Gastroesophageal sphincter (tissue), 4 donors: Measurements from ENCODE around the gene KCP. TPM values are rescaled to one million over a fixed set of nuclear protein-coding genes. Genes with fewer than 3 reads are reported as not detected.

Experiments
- ATAC-seq: fragments of 150-250 bp; one replicate; pipeline ENCODE4 v1.9.1; 2016; ENCODE audit warnings: mild to moderate bottlenecking, moderate library complexity
- H3K27ac ChIP-seq, 4 donors: fragments of 200-600 bp; sonication (generic) in 3 of 4; 1 replicate in 3 of 4; 2 replicates in 1 of 4; pipeline ENCODE4 v1.5.1; 2016 to 2019
- H3K27me3 ChIP-seq: fragments of 200-600 bp; sonication (generic); one replicate; pipeline ENCODE4 v1.5.1; 2019
- H3K36me3 ChIP-seq, 2 donors: fragments of 200-600 bp; sonication (generic); one replicate each; pipeline ENCODE4 v1.5.1; 2019; ENCODE audit warnings: control low read depth in 1 of 2
- H3K4me1 ChIP-seq, 3 donors: fragments of 200-600 bp; sonication (generic); 1 replicate in 2 of 3; 2 replicates in 1 of 3; pipeline ENCODE4 v1.5.1; 2016 to 2019; ENCODE audit warnings: control low read depth in 2 of 3
- H3K4me3 ChIP-seq, 2 donors: fragments of 200-600 bp; sonication (generic); one replicate each; pipeline ENCODE4 v1.5.1; 2019; ENCODE audit warnings: mild to moderate bottlenecking in 1 of 2, moderate library complexity in 1 of 2
- H3K9me3 ChIP-seq, 3 donors: fragments of 200-600 bp; sonication (generic); one replicate each; pipeline ENCODE4 v1.5.1; 2017 to 2019; ENCODE audit warnings: control low read depth in 2 of 3
- EP300 ChIP-seq: sonication (generic); formaldehyde crosslinking; IDR thresholded peaks from one replicate; pipeline ENCODE4 v1.6.1; 2017; ENCODE audit warnings: antibody characterized with exemption, mild to moderate bottlenecking
- POLR2A ChIP-seq, 2 donors: fragments of 450-650 bp; IDR thresholded peaks; one replicate each; pipeline ENCODE4 v1.6.1; 2017; ENCODE audit warnings: antibody characterized with exemption in 2 of 2, mild to moderate bottlenecking in 2 of 2, moderate library complexity in 1 of 2
- POLR2AphosphoS5 ChIP-seq: sonication (generic); formaldehyde crosslinking; IDR thresholded peaks from one replicate; pipeline ENCODE4 v1.6.1; 2017; ENCODE audit warnings: antibody characterized with exemption
- WGBS, 2 donors: methylation state at CpG; one replicate each; pipeline ENCODE4 v1.1.5; 2018; ENCODE audit warnings: low coverage in 1 of 2; 5-methylcytosine and 5-hydroxymethylcytosine counted together
- total RNA-seq, 4 donors: library from RNA; depleted of rRNA; stranded (reverse); fragments of >200 nt; gene quantifications; one replicate each; pipeline ENCODE4 v1.1.0, GENCODE V29; 2016
- TF ChIP-seq, protein P1 (sequence below), 4 experiments: fragments of 200-600 bp in 2 of 4; fragments of 450-650 bp in 2 of 4; sonication (generic) in 1 of 4; IDR thresholded peaks; one replicate each; pipeline ENCODE4 v1.5.1; 2017 to 2019; ENCODE audit warnings: antibody characterized with exemption in 4 of 4, mild to moderate bottlenecking in 2 of 4, moderate library complexity in 2 of 4

KCP gene
- total RNA-seq, 4 donors from 2014 or later, result 0.31 to 0.67 TPM; not detected in 2

DNA sequence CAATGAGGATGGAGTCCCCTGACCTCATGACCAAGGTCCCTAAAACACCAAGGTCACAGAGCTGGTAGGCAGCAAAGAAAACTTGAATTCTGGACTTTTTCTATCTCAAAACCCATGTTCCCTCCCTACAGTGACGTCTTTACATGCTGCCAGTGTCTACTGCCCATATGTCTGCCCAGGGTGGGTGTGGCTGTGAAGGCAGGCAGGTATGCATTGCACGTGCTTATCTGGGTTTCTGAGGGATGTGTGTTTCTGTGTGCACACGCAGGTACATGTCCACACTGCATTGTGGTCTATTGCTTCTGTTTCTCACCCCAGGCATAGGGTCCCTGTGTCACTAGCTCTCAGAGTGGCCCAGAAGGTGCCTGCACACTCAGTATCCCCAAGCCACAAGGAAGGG is 34.4 kb downstream of the KCP start:
- Histone ChIP-seq H3K4me3 (no peak overlapping the region), H3K27ac (no peak overlapping the region), H3K4me1 (peaks cover 0 to 7% (median 0%) of the 10 kb centered on the region in 3 donors), H3K27me3 (no peaks in the 10 kb centered on the region), H3K36me3 (no peaks in the 10 kb centered on the region), H3K9me3 (no peaks in the 10 kb centered on the region)
- 56 to 80% methylated on average over 2 to 3 of the region's 3 CpGs for WGBS, 2 donors
- ATAC-seq, result no peak
- TF ChIP-seq POLR2A (IDR thresholded peaks at IDR 0.05) (no peak), POLR2AphosphoS5 (no peak), EP300 (no peak)
- TF ChIP-seq, protein P1, sequence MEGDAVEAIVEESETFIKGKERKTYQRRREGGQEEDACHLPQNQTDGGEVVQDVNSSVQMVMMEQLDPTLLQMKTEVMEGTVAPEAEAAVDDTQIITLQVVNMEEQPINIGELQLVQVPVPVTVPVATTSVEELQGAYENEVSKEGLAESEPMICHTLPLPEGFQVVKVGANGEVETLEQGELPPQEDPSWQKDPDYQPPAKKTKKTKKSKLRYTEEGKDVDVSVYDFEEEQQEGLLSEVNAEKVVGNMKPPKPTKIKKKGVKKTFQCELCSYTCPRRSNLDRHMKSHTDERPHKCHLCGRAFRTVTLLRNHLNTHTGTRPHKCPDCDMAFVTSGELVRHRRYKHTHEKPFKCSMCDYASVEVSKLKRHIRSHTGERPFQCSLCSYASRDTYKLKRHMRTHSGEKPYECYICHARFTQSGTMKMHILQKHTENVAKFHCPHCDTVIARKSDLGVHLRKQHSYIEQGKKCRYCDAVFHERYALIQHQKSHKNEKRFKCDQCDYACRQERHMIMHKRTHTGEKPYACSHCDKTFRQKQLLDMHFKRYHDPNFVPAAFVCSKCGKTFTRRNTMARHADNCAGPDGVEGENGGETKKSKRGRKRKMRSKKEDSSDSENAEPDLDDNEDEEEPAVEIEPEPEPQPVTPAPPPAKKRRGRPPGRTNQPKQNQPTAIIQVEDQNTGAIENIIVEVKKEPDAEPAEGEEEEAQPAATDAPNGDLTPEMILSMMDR (IDR thresholded peaks at IDR 0.05), result no peak

DNA sequence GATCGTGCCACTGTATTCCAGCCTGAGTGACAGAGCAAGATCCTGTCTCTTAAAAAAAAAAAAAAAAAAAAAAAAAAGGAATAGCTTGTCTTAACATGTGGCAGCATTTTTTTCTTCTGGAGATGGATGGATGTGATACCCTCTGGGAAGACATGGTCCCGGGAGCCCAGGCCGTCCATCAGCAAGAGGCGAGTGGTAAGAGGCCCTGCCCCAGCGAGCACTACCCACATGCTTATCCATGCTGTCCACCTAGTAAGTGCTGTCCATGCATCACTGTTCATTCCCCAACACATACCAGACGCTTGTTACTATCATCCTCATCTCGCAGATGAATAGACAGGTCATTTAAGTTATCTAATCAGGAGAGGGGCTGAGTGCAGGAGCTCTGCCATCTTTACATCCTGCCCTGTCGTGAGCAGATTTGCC is 35.0 kb downstream of the KCP start:
- Histone ChIP-seq H3K27ac (no peak overlapping the region), H3K4me1 (peaks cover 0 to 7% (median 0%) of the 10 kb centered on the region in 3 donors), H3K36me3 (no peaks in the 10 kb centered on the region), H3K9me3 (no peaks in the 10 kb centered on the region), H3K27me3 (no peaks in the 10 kb centered on the region), H3K4me3 (no peak overlapping the region)
- WGBS, 2 donors, result 53 to 65% methylated on average over 3 to 5 of the region's 8 CpGs
- no peak for ATAC-seq
- no peak for TF ChIP-seq EP300
- TF ChIP-seq, protein P1 (IDR thresholded peaks at IDR 0.05), result no peak
- TF ChIP-seq POLR2AphosphoS5, result no peak
- TF ChIP-seq POLR2A (IDR thresholded peaks at IDR 0.05), result no peak

DNA sequence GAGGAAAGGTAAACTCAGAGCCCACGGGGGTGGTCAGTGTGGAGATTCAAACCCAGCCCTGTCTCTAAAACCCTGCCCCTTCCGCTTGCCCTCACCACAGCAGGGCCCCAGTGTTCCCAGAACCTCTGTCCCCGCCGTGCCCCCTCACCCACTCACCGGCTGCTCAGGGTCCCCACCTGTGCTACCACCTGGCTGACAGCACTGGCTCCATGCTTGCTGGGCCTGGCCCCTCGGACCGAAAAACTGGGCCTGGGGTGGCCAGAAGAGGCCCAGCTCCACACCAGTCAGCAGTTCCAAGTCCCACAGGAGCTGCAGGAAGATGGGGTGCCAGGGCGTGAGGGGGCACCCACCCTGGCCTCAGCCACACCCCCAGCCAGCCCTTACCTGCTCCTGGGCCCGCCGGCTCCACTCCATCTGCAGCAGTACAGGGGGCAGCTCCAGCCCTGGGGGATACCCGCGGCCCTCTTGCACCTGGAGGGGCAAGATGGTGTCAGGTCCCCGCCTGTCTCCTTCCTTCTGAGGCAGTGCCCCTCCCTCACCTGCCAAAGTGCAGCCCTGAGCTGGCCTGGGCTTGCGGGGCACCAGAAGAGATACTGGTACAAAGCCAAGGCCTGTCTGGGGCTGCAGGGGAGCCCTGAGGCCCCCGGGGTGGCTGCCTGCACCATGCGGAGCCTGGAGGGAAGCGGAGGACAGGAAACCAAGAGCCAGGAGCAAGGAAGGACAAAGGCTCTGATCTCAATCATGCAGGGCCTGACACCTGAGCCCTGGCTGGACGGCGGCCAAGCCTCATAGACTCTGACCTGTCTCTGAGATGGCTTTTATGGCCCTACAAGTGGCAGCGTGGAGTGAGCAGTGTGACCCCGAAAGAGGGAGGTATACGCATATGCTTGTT is 36.1 kb downstream of the KCP start:
- Histone ChIP-seq H3K36me3 (no peaks in the 10 kb centered on the region), H3K4me1 (peaks cover 0 to 10% (median 7%) of the 10 kb centered on the region in 3 donors)

DNA sequence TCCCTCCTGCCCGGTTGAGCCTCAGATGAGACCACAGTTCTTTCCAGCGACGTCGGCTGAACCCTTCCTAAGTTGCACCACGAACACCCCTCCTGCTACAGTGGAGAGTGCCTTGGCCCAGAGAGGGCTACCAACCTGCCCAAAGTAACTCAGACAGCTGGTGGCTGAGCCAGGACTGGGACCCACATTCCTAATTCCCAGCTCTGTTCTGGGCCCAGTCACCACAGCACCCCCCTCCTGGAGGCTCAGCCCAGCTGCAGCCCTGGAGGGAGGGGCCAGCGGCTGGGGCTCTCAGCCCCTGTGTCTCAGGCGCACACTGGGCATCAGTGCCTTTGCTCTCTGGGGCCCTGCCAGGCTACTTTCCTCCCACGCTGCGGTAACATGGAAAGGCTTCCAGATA is 37.3 kb downstream of the KCP start:
- 40% methylated on average over 1 of the region's 9 CpGs; no CpG with 5 or more reads in 1 of the 2 donors for WGBS, 2 donors

More for the DNA sequence above, 36.1 kb downstream of the KCP start:
- Histone ChIP-seq H3K27ac (no peak overlapping the region), H3K9me3 (no peaks in the 10 kb centered on the region), H3K4me3 (no peak overlapping the region), H3K27me3 (no peaks in the 10 kb centered on the region)
- WGBS, 2 donors, result 53 to 67% methylated on average over 3 to 4 of the region's 22 CpGs
- TF ChIP-seq POLR2AphosphoS5, result no peak
- no peak for TF ChIP-seq EP300
- TF ChIP-seq POLR2A (IDR thresholded peaks at IDR 0.05), result no peak
- TF ChIP-seq, protein P1 (IDR thresholded peaks at IDR 0.05), result no peak
- no peak for ATAC-seq

More for the DNA sequence above, 37.3 kb downstream of the KCP start:
- ATAC-seq, result no peak
- H3K27ac ChIP-seq, result no peak overlapping the region
- TF ChIP-seq EP300, result no peak
- TF ChIP-seq, protein P1 (IDR thresholded peaks at IDR 0.05), result no peak
- no peak for TF ChIP-seq POLR2A (IDR thresholded peaks at IDR 0.05)
- TF ChIP-seq POLR2AphosphoS5, result no peak
- H3K27me3 ChIP-seq, result no peaks in the 10 kb centered on the region
- H3K36me3 ChIP-seq, result no peaks in the 10 kb centered on the region
- H3K4me3 ChIP-seq, result no peak overlapping the region
- H3K4me1 ChIP-seq, result peaks cover 0 to 22% (median 16%) of the 10 kb centered on the region in 3 donors
- no peaks in the 10 kb centered on the region for H3K9me3 ChIP-seq
